K562 (cell line): ENCODE results near the gene TOR1AIP1. TPM values are rescaled to one million over a fixed set of nuclear protein-coding genes. Genes with fewer than 3 reads are reported as not detected.

Experiments
- CC2D1A ChIP-seq: fragments of 450-650 bp; IDR thresholded peaks from 2 replicates; pipeline ENCODE4 v1.6.1; 2017; ENCODE audit warnings: mild to moderate bottlenecking
- CEBPG ChIP-seq, 3 experiments: fragments of 200-800 bp in 1 of 3; sonication (Bioruptor generic) in 1 of 3; sonication (generic) in 1 of 3; formaldehyde crosslinking in 1 of 3; IDR thresholded peaks in 2 of 3; conservative IDR thresholded peaks in 1 of 3; 2 replicates each; pipeline versions ENCODE4 v1.6.1 to v1.8.0; 2016 to 2022; ENCODE audit warnings: missing compliant biosample characterization in 2 of 3, missing genetic modification characterization in 2 of 3, mild to moderate bottlenecking in 1 of 3, missing genetic modification reagents in 1 of 3
- FOXO4 ChIP-seq: fragments of 450-650 bp; formaldehyde crosslinking; IDR thresholded peaks from 2 replicates; pipeline ENCODE4 v1.4.0; 2020; ENCODE audit warnings: mild to moderate bottlenecking, moderate library complexity
- HDAC2 ChIP-seq: fragments of 450-650 bp; IDR thresholded peaks from 2 replicates; pipeline ENCODE4 v1.6.1; 2016; ENCODE audit warnings: mild to moderate bottlenecking
- MEIS2 ChIP-seq: fragments of 450-650 bp; IDR thresholded peaks from 2 replicates; pipeline ENCODE4 v1.6.1; 2014; ENCODE audit warnings: mild to moderate bottlenecking; ENCODE audit not compliant: partially characterized antibody
- NCOA1 ChIP-seq: fragments of 450-650 bp; IDR thresholded peaks from 2 replicates; pipeline ENCODE4 v1.6.1; 2016; ENCODE audit warnings: low read depth
- PHF20 ChIP-seq: fragments of 450-650 bp; IDR thresholded peaks from 2 replicates; pipeline ENCODE4 v1.6.1; 2018; ENCODE audit not compliant: partially characterized antibody
- PHF21A ChIP-seq: fragments of 450-650 bp; IDR thresholded peaks from 2 replicates; pipeline ENCODE4 v1.6.1; 2017; ENCODE audit warnings: low read depth, borderline replicate concordance
- PKNOX1 ChIP-seq: fragments of 450-650 bp; IDR thresholded peaks from 2 replicates; pipeline ENCODE4 v1.6.1; 2016
- PML ChIP-seq: IDR thresholded peaks from 2 replicates; pipeline ENCODE4 v1.6.1; 2012; ENCODE audit warnings: low read length, inconsistent platforms
- POLR2AphosphoS5 ChIP-seq: IDR thresholded peaks from 2 replicates; pipeline ENCODE4 v1.6.1; 2011; ENCODE audit warnings: mild to moderate bottlenecking, low read depth, low read length, moderate library complexity; ENCODE audit not compliant: control insufficient read depth, insufficient read depth
- SRSF7 ChIP-seq: fragments of 200-400 bp; formaldehyde crosslinking; optimal IDR thresholded peaks from 2 replicates; pipeline ENCODE3; 2017; ENCODE audit warnings: mild to moderate bottlenecking, low read depth, low read length
- TEAD4 ChIP-seq, 2 experiments: sonication (generic) in 1 of 2; formaldehyde crosslinking in 1 of 2; IDR thresholded peaks; 2 replicates each; pipeline versions ENCODE4 v1.6.1 to v1.8.0; 2012 to 2022; ENCODE audit warnings: borderline replicate concordance in 1 of 2, inconsistent platforms in 1 of 2, low read length in 1 of 2, mild to moderate bottlenecking in 1 of 2, missing genetic modification reagents in 1 of 2
- TFE3 ChIP-seq: fragments of 450-650 bp; formaldehyde crosslinking; IDR thresholded peaks from 2 replicates; pipeline ENCODE4 v1.4.0; 2020; ENCODE audit warnings: mild to moderate bottlenecking, mixed read lengths
- ZKSCAN8 ChIP-seq: fragments of 200-800 bp; sonication (Bioruptor generic); IDR thresholded peaks from 2 replicates; pipeline ENCODE4 v1.6.1; 2016; ENCODE audit warnings: missing genetic modification characterization, missing compliant biosample characterization
- ZNF212 ChIP-seq: fragments of 450-650 bp; formaldehyde crosslinking; IDR thresholded peaks from 2 replicates; pipeline ENCODE4 v1.4.0; 2020; ENCODE audit warnings: mild to moderate bottlenecking
- ZNF316 ChIP-seq: fragments of 450-650 bp; IDR thresholded peaks from 2 replicates; pipeline ENCODE4 v1.6.1; 2016
- ZNF695 ChIP-seq: fragments of 450-650 bp; formaldehyde crosslinking; IDR thresholded peaks from 2 replicates; pipeline ENCODE4 v1.4.0; 2020; ENCODE audit warnings: mild to moderate bottlenecking, moderate library complexity
- ZNF778 ChIP-seq: fragments of 450-650 bp; formaldehyde crosslinking; IDR thresholded peaks from 2 replicates; pipeline ENCODE4 v1.4.0; 2020; ENCODE audit warnings: mild to moderate bottlenecking, moderate library complexity
- polyA plus RNA-seq, 8 experiments: library from polyadenylated mRNA; depleted of rRNA in 4 of 8; stranded (reverse) in 5 of 8; unstranded in 3 of 8; fragments of >200 nt; fragmentation: Nextera tagmentation in 2 of 8; fragmentation: Illumina TruSeq in 1 of 8; extraction: Ambion mirVana in 2 of 8; extraction: Trizol in 1 of 8; gene quantifications; 2 replicates each; pipeline versions ENCODE4 v1.2.1 to v1.2.3, GENCODE V29; 2011 to 2014; ENCODE audit warnings: inconsistent platforms in 1 of 8, missing spikeins in 1 of 8
- total RNA-seq, 7 experiments: library from RNA; depleted of rRNA in 6 of 7; stranded (reverse); fragments of >200 nt in 6 of 7; fragmentation: Illumina TruSeq in 2 of 7; extraction: Trizol in 2 of 7; gene quantifications; 2 replicates each; pipeline versions ENCODE4 v1.2.1 to v1.2.3, GENCODE V29; 2011 to 2021; ENCODE audit warnings: low replicate concordance in 1 of 7
- TF ChIP-seq, protein P1 (sequence below): fragments of 450-650 bp; IDR thresholded peaks from 2 replicates; pipeline ENCODE4 v1.6.1; 2017; ENCODE audit warnings: antibody characterized with exemption, mild to moderate bottlenecking

Gene TOR1AIP1
- total and polyA plus RNA-seq, 9 of the 15 experiments (the other 6 are each of a cell fraction or from before 2014, with no cell fraction given) = 18.1 to 46.9 (median 35.5) TPM

GRCh38 chr1:179881642-179882252 is 338 bp upstream of the TOR1AIP1 start (continued):
- TF ChIP-seq PHF20 (peak; percentile 30), TFE3 (CRISPR knock-in tag) (peak; percentile 17; the same call in 1 of the 2 replicates), POLR2AphosphoS5 (no peak), ZNF212 (no peak; the same call in 1 of the 2 replicates), PKNOX1 (peak; percentile 78), ZNF778 (no peak), PML (no peak), MEIS2 (no peak), NCOA1 (peak; percentile 10; the same call in 1 of the 2 replicates), FOXO4 (CRISPR knock-in tag) (no peak), SRSF7 (no peak), ZNF316 (no peak), CEBPG (CRISPR knock-in tag; IDR thresholded peaks at IDR 0.05) (0 out of 2 replicates have a peak, but pooled peaks have one; percentile 31), CEBPG (tag; conservative IDR thresholded peaks at IDR 0.05 in 1 of 2, IDR thresholded peaks at IDR 0.05 in 1 of 2) (peak in 1 of 2 experiments; percentile 74; a peak in 3 of 4 replicates), HDAC2 (peak; percentile 63; the same call in 1 of the 2 replicates), PHF21A (no peak), CC2D1A (peak; percentile 13; the same call in 1 of the 2 replicates), TEAD4 (IDR thresholded peaks at IDR 0.05; ENCODE audit: low read length) (peak; percentile 26; the same call in 1 of the 2 replicates), TEAD4 (CRISPR knock-in tag; IDR thresholded peaks at IDR 0.05; ENCODE audit: borderline replicate concordance) (peak; percentile 81; the same call in 1 of the 2 replicates), ZNF695 (CRISPR knock-in tag) (peak; percentile 79; the same call in 1 of the 2 replicates), ZKSCAN8 (CRISPR knock-in tag) (0 out of 2 replicates have a peak, but pooled peaks have one; percentile 16)
- TF ChIP-seq, protein P1, sequence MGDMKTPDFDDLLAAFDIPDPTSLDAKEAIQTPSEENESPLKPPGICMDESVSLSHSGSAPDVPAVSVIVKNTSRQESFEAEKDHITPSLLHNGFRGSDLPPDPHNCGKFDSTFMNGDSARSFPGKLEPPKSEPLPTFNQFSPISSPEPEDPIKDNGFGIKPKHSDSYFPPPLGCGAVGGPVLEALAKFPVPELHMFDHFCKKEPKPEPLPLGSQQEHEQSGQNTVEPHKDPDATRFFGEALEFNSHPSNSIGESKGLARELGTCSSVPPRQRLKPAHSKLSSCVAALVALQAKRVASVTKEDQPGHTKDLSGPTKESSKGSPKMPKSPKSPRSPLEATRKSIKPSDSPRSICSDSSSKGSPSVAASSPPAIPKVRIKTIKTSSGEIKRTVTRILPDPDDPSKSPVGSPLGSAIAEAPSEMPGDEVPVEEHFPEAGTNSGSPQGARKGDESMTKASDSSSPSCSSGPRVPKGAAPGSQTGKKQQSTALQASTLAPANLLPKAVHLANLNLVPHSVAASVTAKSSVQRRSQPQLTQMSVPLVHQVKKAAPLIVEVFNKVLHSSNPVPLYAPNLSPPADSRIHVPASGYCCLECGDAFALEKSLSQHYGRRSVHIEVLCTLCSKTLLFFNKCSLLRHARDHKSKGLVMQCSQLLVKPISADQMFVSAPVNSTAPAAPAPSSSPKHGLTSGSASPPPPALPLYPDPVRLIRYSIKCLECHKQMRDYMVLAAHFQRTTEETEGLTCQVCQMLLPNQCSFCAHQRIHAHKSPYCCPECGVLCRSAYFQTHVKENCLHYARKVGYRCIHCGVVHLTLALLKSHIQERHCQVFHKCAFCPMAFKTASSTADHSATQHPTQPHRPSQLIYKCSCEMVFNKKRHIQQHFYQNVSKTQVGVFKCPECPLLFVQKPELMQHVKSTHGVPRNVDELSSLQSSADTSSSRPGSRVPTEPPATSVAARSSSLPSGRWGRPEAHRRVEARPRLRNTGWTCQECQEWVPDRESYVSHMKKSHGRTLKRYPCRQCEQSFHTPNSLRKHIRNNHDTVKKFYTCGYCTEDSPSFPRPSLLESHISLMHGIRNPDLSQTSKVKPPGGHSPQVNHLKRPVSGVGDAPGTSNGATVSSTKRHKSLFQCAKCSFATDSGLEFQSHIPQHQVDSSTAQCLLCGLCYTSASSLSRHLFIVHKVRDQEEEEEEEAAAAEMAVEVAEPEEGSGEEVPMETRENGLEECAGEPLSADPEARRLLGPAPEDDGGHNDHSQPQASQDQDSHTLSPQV = peak; percentile 53; the same call in 1 of the 2 replicates
